ENCODE data around the gene RAB11FIP3. TPM values are rescaled to one million over a fixed set of nuclear protein-coding genes. Genes with fewer than 3 reads are reported as not detected.

The RAB11FIP3 gene
- total RNA-seq, 4 donors from 2014 or later: 27.0 to 50.1 (median 34.8) TPM

DNA sequence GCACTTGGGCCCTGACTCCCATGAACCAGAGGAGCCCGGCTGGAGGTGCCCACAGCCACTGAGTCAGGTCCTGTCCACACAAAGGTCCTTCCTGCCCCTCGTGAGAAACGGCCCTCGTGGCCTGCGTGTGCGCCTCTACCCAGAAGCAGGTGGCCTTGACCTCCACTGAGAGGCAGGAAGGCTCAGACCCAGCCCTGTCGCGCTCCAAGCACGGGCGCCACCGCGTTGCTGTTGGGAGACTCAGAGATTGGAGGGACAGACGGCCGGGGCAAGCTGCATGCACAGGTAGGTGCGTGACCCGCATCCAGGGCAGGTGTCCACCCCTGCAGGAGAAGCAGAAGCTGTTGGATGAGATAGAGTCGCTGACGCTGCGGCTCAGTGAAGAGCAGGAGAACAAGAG lies 94.0 kb downstream of the RAB11FIP3 start:
- DNase-seq (no peak), ATAC-seq (no peak)
- intact Hi-C loops (cut with DNase I; ENCODE audit: low total_unique reads) (no loop called here), in situ Hi-C loops (cut with MboI; ENCODE audit: low sequenced_read_pairs in 4 of 4) (no loop called here)
- no peak overlapping the region for H3K4me3 ChIP-seq
- H3K4me1 ChIP-seq: peaks cover 0 to 8% of the 10 kb centered on the region in 2 donors
- H3K36me3 ChIP-seq: peaks cover 0 to 48% of the 10 kb centered on the region in 2 donors
- no peaks in the 10 kb centered on the region for H3K27me3 ChIP-seq
- H3K27ac ChIP-seq: peak overlapping the region in 2 of 4 donors; percentile 29 to 64
- no peaks in the 10 kb centered on the region for H3K9me3 ChIP-seq
- TF ChIP-seq, protein P1, sequence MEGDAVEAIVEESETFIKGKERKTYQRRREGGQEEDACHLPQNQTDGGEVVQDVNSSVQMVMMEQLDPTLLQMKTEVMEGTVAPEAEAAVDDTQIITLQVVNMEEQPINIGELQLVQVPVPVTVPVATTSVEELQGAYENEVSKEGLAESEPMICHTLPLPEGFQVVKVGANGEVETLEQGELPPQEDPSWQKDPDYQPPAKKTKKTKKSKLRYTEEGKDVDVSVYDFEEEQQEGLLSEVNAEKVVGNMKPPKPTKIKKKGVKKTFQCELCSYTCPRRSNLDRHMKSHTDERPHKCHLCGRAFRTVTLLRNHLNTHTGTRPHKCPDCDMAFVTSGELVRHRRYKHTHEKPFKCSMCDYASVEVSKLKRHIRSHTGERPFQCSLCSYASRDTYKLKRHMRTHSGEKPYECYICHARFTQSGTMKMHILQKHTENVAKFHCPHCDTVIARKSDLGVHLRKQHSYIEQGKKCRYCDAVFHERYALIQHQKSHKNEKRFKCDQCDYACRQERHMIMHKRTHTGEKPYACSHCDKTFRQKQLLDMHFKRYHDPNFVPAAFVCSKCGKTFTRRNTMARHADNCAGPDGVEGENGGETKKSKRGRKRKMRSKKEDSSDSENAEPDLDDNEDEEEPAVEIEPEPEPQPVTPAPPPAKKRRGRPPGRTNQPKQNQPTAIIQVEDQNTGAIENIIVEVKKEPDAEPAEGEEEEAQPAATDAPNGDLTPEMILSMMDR (IDR thresholded peaks at IDR 0.05 in 4 of 5, conservative IDR thresholded peaks at IDR 0.05 in 1 of 5): no peak
- no peak for TF ChIP-seq POLR2A (IDR thresholded peaks at IDR 0.05)

DNA sequence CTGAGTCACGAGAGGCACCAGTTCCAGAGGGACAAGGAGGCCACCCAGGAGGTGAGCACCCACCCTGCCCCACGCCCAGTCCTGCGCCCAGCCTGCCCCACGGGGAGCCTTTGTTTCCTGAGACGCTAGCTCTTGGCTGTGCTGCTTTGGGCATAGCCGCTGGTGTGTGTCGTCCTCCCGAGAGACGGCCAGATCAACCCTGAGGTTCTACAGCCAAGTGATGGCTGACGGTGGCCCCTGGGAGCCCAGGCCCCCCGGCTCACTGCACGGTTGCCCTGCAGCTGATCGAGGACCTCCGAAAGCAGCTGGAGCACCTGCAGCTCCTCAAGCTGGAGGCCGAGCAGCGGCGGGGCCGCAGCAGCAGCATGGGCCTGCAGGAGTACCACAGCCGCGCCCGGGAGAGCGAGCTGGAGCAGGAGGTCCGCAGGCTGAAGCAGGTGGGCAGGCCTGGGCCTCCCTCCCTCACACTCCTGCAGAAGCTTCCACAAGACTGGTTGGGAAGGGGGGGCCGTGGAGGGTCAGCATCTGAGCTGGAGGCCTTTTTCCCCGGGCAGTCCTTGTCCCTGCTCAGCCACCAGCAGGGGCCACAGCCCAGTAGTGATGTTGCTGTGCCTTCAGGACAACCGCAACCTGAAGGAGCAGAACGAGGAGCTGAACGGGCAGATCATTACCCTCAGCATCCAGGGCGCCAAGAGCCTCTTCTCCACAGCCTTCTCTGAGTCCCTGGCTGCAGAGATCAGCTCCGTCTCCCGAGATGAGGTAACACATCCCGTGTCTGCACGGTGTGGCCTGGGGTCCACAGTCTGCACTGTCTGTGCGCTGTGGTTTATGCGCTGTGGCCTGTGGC lies 94.6 kb downstream of the RAB11FIP3 start:
- no peak for TF ChIP-seq POLR2A (IDR thresholded peaks at IDR 0.05)
- TF ChIP-seq, protein P1 (IDR thresholded peaks at IDR 0.05 in 4 of 5, conservative IDR thresholded peaks at IDR 0.05 in 1 of 5): no peak
- Histone ChIP-seq H3K27me3 (no peaks in the 10 kb centered on the region), H3K36me3 (peaks cover 0 to 42% of the 10 kb centered on the region in 2 donors), H3K4me1 (peaks cover 0 to 12% of the 10 kb centered on the region in 2 donors), H3K4me3 (no peak overlapping the region), H3K27ac (no peak overlapping the region), H3K9me3 (no peaks in the 10 kb centered on the region)
- DNase-seq (no peak), ATAC-seq (no peak)
- in situ Hi-C loops (cut with MboI; ENCODE audit: low sequenced_read_pairs in 4 of 4) (no loop called here), intact Hi-C loops (cut with DNase I; ENCODE audit: low total_unique reads) (no loop called here)

- in situ Hi-C loops (cut with MboI; ENCODE audit: low sequenced_read_pairs in 4 of 4) (no loop called here), intact Hi-C loops (cut with DNase I; ENCODE audit: low total_unique reads) (no loop called here)
- no peaks in the 10 kb centered on the region for H3K9me3 ChIP-seq
- no peak overlapping the region for H3K27ac ChIP-seq
- H3K4me3 ChIP-seq: no peak overlapping the region
- ATAC-seq (no peak), DNase-seq (no peak)
- peaks cover 0 to 34% of the 10 kb centered on the region in 2 donors for H3K36me3 ChIP-seq
- H3K27me3 ChIP-seq: no peaks in the 10 kb centered on the region
- peaks cover 5 to 20% of the 10 kb centered on the region in 2 donors for H3K4me1 ChIP-seq
- TF ChIP-seq POLR2A (IDR thresholded peaks at IDR 0.05): no peak
- TF ChIP-seq, protein P1 (IDR thresholded peaks at IDR 0.05 in 4 of 5, conservative IDR thresholded peaks at IDR 0.05 in 1 of 5): no peak
Measured at GRCh38 chr16:520847-521246, 95.4 kb downstream of the RAB11FIP3 start.

GRCh38 chr16:521381-522210 lies 96.1 kb downstream of the RAB11FIP3 start:
- no peaks in the 10 kb centered on the region for H3K9me3 ChIP-seq
- H3K27me3 ChIP-seq: no peaks in the 10 kb centered on the region
- TF ChIP-seq, protein P1 (IDR thresholded peaks at IDR 0.05 in 4 of 5, conservative IDR thresholded peaks at IDR 0.05 in 1 of 5): no peak
- no peak for TF ChIP-seq POLR2A (IDR thresholded peaks at IDR 0.05)
- H3K4me1 ChIP-seq: peaks cover 13 to 27% of the 10 kb centered on the region in 2 donors
- in situ Hi-C loops (cut with MboI; ENCODE audit: low sequenced_read_pairs in 4 of 4) (no loop called here), intact Hi-C loops (cut with DNase I; ENCODE audit: low total_unique reads) (no loop called here)
- H3K27ac ChIP-seq: no peak overlapping the region
- no peak for ATAC-seq
- no peak overlapping the region for H3K4me3 ChIP-seq
- DNase-seq: no peak
- H3K36me3 ChIP-seq: peaks cover 0 to 27% of the 10 kb centered on the region in 2 donors

All from gastrocnemius medialis (tissue), 4 donors.